Gastrocnemius medialis (tissue), 4 donors: ENCODE measurements around the gene RABGAP1L. TPM values are rescaled to one million over a fixed set of nuclear protein-coding genes. Genes with fewer than 3 reads are reported as not detected.

Experiments
- ATAC-seq, 2 donors: fragments of 150-250 bp; one replicate each; pipeline ENCODE4 v1.9.1; 2016
- DNase-seq, 2 donors: peaks; one replicate each; pipeline ENCODE4 v3.0.0-alpha.2; 2019
- H3K27ac ChIP-seq, 4 donors: fragments of 200-600 bp; sonication (generic); 1 replicate in 1 of 4; 2 replicates in 3 of 4; pipeline ENCODE4 v1.5.1; 2016 to 2018; ENCODE audit warnings: mild to moderate bottlenecking in 2 of 4, moderate library complexity in 1 of 4
- H3K27me3 ChIP-seq, 3 donors: fragments of 200-600 bp; sonication (generic) in 2 of 3; 1 replicate in 1 of 3; 2 replicates in 2 of 3; pipeline versions ENCODE4 v1.5.1 to v1.6.0; 2016 to 2019; ENCODE audit warnings: mild to moderate bottlenecking in 1 of 3, moderate library complexity in 1 of 3
- H3K36me3 ChIP-seq, 2 donors: fragments of 200-600 bp; sonication (generic) in 1 of 2; one replicate each; pipeline ENCODE4 v1.5.1; 2017 to 2018
- H3K4me1 ChIP-seq, 2 donors: fragments of 200-600 bp; sonication (generic) in 1 of 2; one replicate each; pipeline ENCODE4 v1.5.1; 2016 to 2017; ENCODE audit warnings: mild to moderate bottlenecking in 2 of 2
- H3K4me3 ChIP-seq, 4 donors: fragments of 200-600 bp; sonication (generic) in 3 of 4; 1 replicate in 1 of 4; 2 replicates in 3 of 4; pipeline ENCODE4 v1.5.1; 2016 to 2019; ENCODE audit warnings: mild to moderate bottlenecking in 2 of 4
- H3K9me3 ChIP-seq, 3 donors: fragments of 200-600 bp; sonication (generic) in 2 of 3; 1 replicate in 1 of 3; 2 replicates in 2 of 3; pipeline ENCODE4 v1.5.1; 2016 to 2019
- CTCF ChIP-seq, 5 experiments: fragments of 450-650 bp in 3 of 5; fragments of 200-600 bp in 2 of 5; sonication (generic) in 2 of 5; IDR thresholded peaks in 4 of 5; conservative IDR thresholded peaks in 1 of 5; 1 replicate in 4 of 5; 2 replicates in 1 of 5; pipeline ENCODE4 v1.5.1; 2016 to 2019; ENCODE audit warnings: antibody characterized with exemption in 5 of 5, mild to moderate bottlenecking in 3 of 5, moderate library complexity in 3 of 5
- POLR2A ChIP-seq, 2 donors: fragments of 450-650 bp; IDR thresholded peaks; one replicate each; pipeline ENCODE4 v1.6.1; 2017; ENCODE audit warnings: antibody characterized with exemption in 2 of 2, mild to moderate bottlenecking in 2 of 2, moderate library complexity in 2 of 2
- in situ Hi-C, 4 donors: fragments of 200-750 bp; cut with MboI; loops; one replicate each; pipeline versions ENCODE4 v1.15.0 to v1.8.0; 2017; ENCODE audit warnings: low sequenced_read_pairs in 4 of 4
- intact Hi-C: fragments of 100-400 bp; cut with DNase I; formaldehyde crosslinking; loops from one replicate; pipeline ENCODE4 v1.15.1; 2023; ENCODE audit warnings: low total_unique reads
- total RNA-seq, 4 donors: library from RNA; depleted of rRNA; stranded (reverse); fragments of >200 nt; gene quantifications; one replicate each; pipeline versions ENCODE4 v1.1.0 to v1.2.3, GENCODE V29; 2016

RABGAP1L gene
- total RNA-seq, 4 donors from 2014 or later: 8.8 to 22.2 (median 14.9) TPM

GRCh38 chr1:174359454-174359805, 200.1 kb downstream of the RABGAP1L start:
- DNase-seq (no peak), ATAC-seq (no peak)
- Histone ChIP-seq H3K4me1 (no peaks in the 10 kb centered on the region), H3K9me3 (no peaks in the 10 kb centered on the region), H3K36me3 (no peaks in the 10 kb centered on the region), H3K4me3 (no peak overlapping the region), H3K27me3 (no peaks in the 10 kb centered on the region), H3K27ac (no peak overlapping the region)
- in situ Hi-C loops: no loop called here
- TF ChIP-seq CTCF (IDR thresholded peaks at IDR 0.05 in 4 of 5, conservative IDR thresholded peaks at IDR 0.05 in 1 of 5) (no peak), POLR2A (IDR thresholded peaks at IDR 0.05) (no peak)
- intact Hi-C loops: no loop called here

GRCh38 chr1:174364996-174365736, 205.8 kb downstream of the RABGAP1L start:
- Histone ChIP-seq H3K27ac (no peak overlapping the region), H3K4me3 (no peak overlapping the region), H3K27me3 (no peaks in the 10 kb centered on the region), H3K36me3 (no peaks in the 10 kb centered on the region), H3K9me3 (no peaks in the 10 kb centered on the region), H3K4me1 (no peaks in the 10 kb centered on the region)
- ATAC-seq (no peak), DNase-seq (no peak)
- TF ChIP-seq POLR2A (IDR thresholded peaks at IDR 0.05) (no peak), CTCF (IDR thresholded peaks at IDR 0.05 in 4 of 5, conservative IDR thresholded peaks at IDR 0.05 in 1 of 5) (no peak)
- in situ Hi-C loops: no loop called here
- intact Hi-C loops: no loop called here

- in situ Hi-C loops (no loop called here), intact Hi-C loops (no loop called here)
- H3K4me3 ChIP-seq: no peak overlapping the region
- no peaks in the 10 kb centered on the region for H3K4me1 ChIP-seq
- no peaks in the 10 kb centered on the region for H3K27me3 ChIP-seq
- no peak for DNase-seq
- no peak for ATAC-seq
- H3K27ac ChIP-seq: no peak overlapping the region
- H3K9me3 ChIP-seq: no peaks in the 10 kb centered on the region
- TF ChIP-seq POLR2A (IDR thresholded peaks at IDR 0.05) (no peak), CTCF (IDR thresholded peaks at IDR 0.05 in 4 of 5, conservative IDR thresholded peaks at IDR 0.05 in 1 of 5) (no peak)
- no peaks in the 10 kb centered on the region for H3K36me3 ChIP-seq
These were observed 207.6 kb downstream of the RABGAP1L start for GRCh38 chr1:174366946-174367345.

DNA sequence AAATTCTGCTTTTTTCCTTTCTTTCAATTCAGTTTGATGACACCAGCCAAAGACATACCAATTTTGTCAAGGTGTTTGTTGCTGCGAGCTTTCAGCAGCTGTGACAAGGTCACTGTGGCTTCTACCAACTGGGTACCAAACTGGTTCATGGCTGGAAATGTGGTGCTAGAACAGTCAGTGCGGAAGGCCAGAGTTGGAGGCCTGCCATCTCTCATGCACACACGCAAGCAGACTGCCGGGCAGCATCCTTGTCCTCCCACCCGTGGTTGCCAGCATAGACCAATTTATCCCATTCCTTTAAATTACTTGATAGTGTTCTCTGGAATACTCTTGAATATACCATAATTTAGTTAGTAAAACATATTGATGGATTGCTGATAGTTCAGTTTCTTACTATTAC, 208.6 kb downstream of the RABGAP1L start:
- no peak for ATAC-seq
- in situ Hi-C loops: no loop called here

More for the DNA sequence above, 208.6 kb downstream of the RABGAP1L start:
- Histone ChIP-seq H3K27me3 (no peaks in the 10 kb centered on the region), H3K27ac (no peak overlapping the region), H3K4me3 (no peak overlapping the region), H3K4me1 (no peaks in the 10 kb centered on the region), H3K36me3 (no peaks in the 10 kb centered on the region), H3K9me3 (no peaks in the 10 kb centered on the region)
- DNase-seq: no peak
- TF ChIP-seq POLR2A (IDR thresholded peaks at IDR 0.05) (no peak), CTCF (IDR thresholded peaks at IDR 0.05 in 4 of 5, conservative IDR thresholded peaks at IDR 0.05 in 1 of 5) (no peak)
- intact Hi-C loops: no loop called here
